Left cardiac atrium (tissue), 4 donors: Measurements from ENCODE around the gene LRRC61. TPM values are rescaled to one million over a fixed set of nuclear protein-coding genes. Genes with fewer than 3 reads are reported as not detected.
"Not testable (repeated sequence)": the region's sequence is repeated elsewhere in the genome, so short reads cannot be mapped to it uniquely, and the experiment has no call there.

ENCODE experiments used
- ATAC-seq, 2 donors: fragments of 200-7000 bp; cut with Tn5 transposase; one replicate each; pipeline ENCODE4 v1.9.1; 2020; ENCODE audit warnings: mild to moderate bottlenecking in 2 of 2, moderate library complexity in 2 of 2
- DNase-seq: peaks from one replicate; pipeline ENCODE4 v3.0.0-alpha.2; 2020
- intact Hi-C, 2 donors: fragments of 100-400 bp; cut with DNase I; formaldehyde crosslinking; loops; one replicate each; pipeline versions ENCODE4 v1.14.1 to v1.15.1; 2022 to 2023
- total RNA-seq, 2 donors: library from RNA; stranded (reverse); fragmentation: NEBNext Ultra II Directional; extraction: Animal tissue kit (Norgen Biotek cat#: 25700); gene quantifications; one replicate each; pipeline ENCODE4 v1.2.1, GENCODE V29; 2021
- donor health status: DM: no; HTN: yes; CAD: no.
- donor health status: DM: no; HTN: yes; CAD: no; lungs with severe emphysema.
- donor health status: DM: yes; HTN: yes; CAD: no.
- donor health status: Dilated cardiomyopathy.

Gene LRRC61
- total RNA-seq, 2 donors from 2014 or later, result 4.3 to 5.7 TPM

GRCh38 chr7:150374472-150374871 is 51.3 kb downstream of the LRRC61 start:
- intact Hi-C loops, result no loop called here
- DNase-seq (no peak), ATAC-seq (no peak)

- intact Hi-C loops, result no loop called here
- DNase-seq, result no peak
- no peak for ATAC-seq
Measured at GRCh38 chr7:150375662-150376521, 52.7 kb downstream of the LRRC61 start.

GRCh38 chr7:150376560-150376959 is 53.4 kb downstream of the LRRC61 start:
- intact Hi-C loops, result no loop called here
- ATAC-seq (no peak), DNase-seq (no peak)

GRCh38 chr7:150377196-150377595 is 54.0 kb downstream of the LRRC61 start:
- DNase-seq, result no peak
- no peak for ATAC-seq
- intact Hi-C loops, result no loop called here

DNA sequence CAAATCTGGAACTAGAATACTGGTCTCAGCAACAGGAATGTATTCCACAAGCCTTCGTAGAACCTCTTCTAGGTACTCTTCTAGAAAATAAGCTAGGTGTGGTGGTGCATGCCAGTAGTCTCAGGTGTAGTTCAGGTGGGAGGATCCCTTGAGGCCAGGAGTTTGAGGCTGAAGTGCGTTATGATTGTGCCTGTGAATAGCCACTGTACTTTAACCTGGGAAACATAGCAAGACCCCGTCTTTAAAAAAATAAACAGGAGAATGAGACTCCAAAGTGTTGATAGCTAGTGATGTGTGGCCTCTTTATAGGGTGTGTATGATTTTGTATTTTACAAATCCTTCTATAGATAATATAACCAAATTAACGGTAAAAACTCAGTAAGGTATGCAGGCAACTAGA is 54.5 kb downstream of the LRRC61 start:
- ATAC-seq, result no peak
- no peak for DNase-seq
- intact Hi-C loops, result no loop called here

DNA sequence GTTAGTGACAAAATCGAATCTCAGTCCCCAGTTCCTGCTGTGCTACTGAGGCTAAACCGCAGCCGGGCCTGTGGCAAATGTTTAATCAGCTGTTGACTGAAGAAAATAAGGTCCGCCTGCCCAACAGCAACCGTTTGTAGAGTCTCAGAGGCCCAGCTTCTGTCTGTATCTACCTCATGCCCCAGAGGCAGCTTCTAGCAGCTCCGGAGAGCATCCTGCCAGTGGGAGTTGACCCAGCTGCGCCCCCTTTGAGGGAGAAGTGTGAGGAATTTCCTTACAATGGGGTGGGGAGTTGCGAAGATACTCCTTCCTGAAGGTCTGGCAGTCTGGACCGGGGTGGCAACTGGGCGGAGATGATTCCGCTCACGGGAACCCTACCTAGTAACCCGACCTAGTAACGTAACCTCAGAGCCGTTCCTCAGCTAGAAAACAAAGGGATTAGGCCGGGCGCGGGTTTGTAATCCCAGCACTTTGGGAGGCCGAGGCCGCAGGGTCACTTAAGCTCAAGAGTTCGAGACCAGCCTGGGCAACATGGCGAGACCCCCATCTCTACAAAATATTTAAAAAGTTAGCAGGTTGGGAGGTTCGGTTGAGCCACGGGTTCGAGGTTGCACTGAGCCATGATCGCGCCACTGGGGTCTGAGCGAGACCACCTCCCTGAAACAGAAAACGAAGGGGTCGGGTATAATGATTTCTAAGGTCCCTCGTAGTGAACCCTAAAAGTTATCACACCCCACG is 55.1 kb downstream of the LRRC61 start:
- DNase-seq, result peak; percentile 67
- intact Hi-C loops, result no loop called here
- ATAC-seq, result peak; percentile 21 to 32

GRCh38 chr7:150378853-150379440 is 55.8 kb downstream of the LRRC61 start, which contains the start of gene ZNF775:
ZNF775 (plus strand) TSS chr7:150379330; CDS start chr7:150388471, 9,141 bp downstream.
- DNase-seq (peak; percentile 97), ATAC-seq (peak; percentile 98)
- intact Hi-C loops, result no loop called here

GRCh38 chr7:150379441-150380379 is 56.6 kb downstream of the LRRC61 start:
- intact Hi-C loops, result no loop called here
- DNase-seq (no peak), ATAC-seq (peak; percentile 1 to 3)

DNA sequence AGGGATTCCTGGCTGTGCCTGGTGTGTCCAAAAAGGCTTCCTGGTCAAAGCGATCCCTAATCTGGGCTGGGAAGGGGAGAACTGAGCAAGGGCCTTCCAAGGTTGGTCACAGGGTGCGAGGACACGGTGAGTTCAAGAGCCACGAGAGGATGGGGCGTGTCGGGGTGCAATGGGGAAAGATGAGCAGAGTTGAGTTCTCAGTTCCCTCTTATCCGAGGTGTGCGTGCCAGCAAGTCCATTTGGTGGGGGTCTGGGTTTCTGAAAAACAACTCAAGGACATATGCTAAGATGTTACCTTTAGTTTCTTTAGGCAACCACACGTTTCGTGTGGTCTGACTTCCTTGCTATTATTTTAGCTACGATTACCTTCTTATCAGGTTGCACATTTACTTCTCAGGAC is 57.3 kb downstream of the LRRC61 start:
- DNase-seq, result no peak

GRCh38 chr7:150381096-150381495 is 57.9 kb downstream of the LRRC61 start:
- DNase-seq (no peak), ATAC-seq (no peak)
- intact Hi-C loops, result no loop called here

More for the DNA sequence above, 57.3 kb downstream of the LRRC61 start:
- intact Hi-C loops, result no loop called here
- no peak for ATAC-seq

DNA sequence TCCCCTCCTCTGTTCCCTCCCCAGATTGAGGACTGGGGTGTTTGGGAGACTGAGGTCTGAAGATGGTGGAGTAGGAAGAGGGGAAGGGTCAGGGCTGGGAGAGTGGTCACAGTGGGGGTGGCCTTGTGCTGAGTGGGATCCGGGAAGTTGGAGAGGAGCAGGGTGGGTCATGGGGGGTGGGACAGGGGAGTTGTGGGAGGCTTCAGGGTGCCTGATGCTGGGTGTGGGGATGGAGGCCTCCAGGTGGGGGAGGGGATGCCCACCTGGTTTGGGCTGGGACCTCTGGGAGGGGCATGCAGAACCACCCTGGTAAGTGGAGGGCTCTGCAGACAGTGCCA is 58.6 kb downstream of the LRRC61 start:
- DNase-seq (no peak), ATAC-seq (no peak)
- intact Hi-C loops, result no loop called here

GRCh38 chr7:150382123-150382843 is 59.1 kb downstream of the LRRC61 start:
- ATAC-seq (no peak), DNase-seq (no peak)
- intact Hi-C loops, result no loop called here

- intact Hi-C loops, result no loop called here
- ATAC-seq (no peak), DNase-seq (no peak)
Measured at GRCh38 chr7:150382844-150383225, 59.7 kb downstream of the LRRC61 start.

DNA sequence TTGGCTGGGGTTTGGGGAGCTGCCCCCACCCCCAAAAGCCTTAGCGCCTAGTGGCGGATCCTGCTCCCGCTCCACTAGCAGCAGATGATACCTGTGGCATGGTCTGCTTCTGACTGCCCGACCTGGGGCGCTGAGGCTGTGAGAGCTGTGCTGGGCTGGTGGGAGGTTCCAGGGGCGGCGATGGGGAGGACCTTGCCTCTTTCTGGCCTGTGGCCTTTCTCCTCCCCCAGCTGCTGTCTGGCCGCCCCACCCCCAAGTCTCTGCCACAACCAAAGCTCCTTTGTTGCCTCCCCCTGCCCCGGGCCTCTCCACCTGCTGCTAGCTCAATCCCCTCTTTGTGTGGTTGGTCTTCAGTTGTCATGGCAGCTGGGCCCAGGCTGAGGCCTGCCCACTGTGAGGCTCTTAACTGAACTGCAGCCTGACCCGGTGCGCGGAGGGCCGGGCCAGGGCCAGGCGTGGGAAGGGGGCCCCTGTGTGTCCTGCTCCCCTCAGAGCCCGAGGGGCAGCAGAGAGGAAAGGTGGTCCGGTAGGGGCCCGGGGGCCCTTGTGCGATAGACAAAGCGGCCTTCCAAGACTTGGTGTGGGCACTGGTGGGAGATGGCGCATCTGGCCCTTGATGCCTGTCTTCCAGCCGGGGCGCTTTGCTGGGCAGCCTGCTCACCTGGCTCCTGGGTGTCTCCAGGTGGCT is 60.7 kb downstream of the LRRC61 start:
- DNase-seq (no peak), ATAC-seq (no peak)
- intact Hi-C loops, result no loop called here

DNA sequence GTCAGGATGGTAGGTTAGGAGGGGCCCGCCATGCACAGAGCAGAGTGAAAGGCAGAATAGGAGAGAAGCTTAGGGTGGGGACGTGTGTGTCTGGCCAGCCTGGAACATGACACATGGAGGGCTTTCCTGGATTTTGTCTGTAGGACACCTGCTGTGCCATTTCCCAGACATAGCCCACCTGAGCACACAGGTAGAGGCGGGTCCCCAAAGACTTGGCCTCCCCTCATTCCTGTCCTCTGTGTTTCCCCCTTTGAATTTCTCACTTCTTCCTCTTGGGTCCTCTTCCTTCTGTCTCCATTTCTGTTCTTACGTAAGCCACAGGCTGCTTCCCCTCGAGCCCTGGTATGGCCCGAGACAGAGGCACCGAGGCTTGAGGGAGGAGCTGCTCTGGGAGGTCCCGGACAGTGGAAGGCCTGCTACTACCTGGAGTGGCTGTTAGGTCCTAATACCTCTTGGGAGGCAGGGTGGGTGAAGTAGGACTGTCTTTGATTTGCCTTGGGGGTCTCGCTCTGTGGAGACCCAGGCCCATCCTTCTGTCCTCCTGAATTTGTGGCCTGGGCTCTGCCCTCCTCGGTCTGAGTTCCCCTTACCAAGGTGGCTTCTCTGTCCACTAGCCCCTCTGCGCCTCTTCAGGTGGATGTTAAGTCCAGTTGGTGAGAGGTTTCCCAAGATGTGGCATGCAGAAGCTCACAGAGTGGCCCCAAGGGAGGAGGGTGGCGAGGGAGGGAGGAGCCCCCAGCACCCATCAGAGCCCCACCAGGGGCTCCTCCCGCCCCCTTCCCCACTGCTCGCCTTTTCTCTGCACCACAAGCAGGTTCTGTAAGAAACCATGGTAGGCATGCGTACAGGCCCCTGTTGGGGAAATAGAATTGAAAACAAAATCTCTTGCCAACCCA is 61.5 kb downstream of the LRRC61 start:
- no peak for ATAC-seq
- intact Hi-C loops, result no loop called here
- DNase-seq, result no peak

GRCh38 chr7:150385302-150385723 is 62.2 kb downstream of the LRRC61 start:
- DNase-seq, result no peak
- intact Hi-C loops, result no loop called here
- no peak for ATAC-seq

DNA sequence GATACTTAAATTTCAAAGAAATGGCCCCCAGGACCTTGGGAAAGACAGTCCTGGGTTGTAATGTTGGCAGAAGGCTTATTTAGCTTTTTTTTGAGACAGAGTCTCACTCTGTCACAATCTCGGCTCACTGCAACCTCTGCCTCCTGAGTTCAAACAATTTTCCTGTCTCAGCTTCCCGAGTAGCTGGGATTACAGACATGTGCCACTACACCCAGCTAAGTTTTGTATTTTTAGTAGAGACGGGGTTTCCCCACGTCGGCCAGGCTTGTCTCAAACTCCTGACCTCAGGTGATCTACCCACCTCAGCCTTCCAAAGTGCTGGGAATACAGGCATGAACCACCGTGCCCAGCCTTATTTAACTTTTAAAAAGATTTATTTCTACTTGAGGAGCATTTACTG is 62.7 kb downstream of the LRRC61 start:
- ATAC-seq, DNase-seq, intact Hi-C loops: not testable (repeated sequence)
